ENCODE measurements around the gene SPPL2B.

DNA sequence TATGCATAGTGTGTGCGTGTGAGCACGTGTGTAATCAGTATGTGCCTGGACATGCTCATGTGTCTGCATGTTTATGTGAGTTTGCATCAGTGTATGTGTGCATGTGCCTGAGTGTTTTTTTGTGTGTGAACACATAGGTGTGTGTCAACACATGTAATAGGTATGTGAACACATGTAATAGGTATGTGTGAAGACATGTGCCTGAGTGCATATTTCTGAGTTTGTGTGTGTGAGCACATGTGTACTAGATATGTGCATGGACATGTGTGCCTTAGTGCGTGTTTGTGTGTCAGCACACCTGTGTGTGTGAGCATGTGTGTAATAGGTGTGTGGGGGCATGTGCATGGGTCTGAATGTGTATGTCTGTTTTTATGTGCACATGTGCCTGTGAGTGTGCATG lies 7.4 kb downstream of the SPPL2B start:
- TF ChIP-seq, protein P1, sequence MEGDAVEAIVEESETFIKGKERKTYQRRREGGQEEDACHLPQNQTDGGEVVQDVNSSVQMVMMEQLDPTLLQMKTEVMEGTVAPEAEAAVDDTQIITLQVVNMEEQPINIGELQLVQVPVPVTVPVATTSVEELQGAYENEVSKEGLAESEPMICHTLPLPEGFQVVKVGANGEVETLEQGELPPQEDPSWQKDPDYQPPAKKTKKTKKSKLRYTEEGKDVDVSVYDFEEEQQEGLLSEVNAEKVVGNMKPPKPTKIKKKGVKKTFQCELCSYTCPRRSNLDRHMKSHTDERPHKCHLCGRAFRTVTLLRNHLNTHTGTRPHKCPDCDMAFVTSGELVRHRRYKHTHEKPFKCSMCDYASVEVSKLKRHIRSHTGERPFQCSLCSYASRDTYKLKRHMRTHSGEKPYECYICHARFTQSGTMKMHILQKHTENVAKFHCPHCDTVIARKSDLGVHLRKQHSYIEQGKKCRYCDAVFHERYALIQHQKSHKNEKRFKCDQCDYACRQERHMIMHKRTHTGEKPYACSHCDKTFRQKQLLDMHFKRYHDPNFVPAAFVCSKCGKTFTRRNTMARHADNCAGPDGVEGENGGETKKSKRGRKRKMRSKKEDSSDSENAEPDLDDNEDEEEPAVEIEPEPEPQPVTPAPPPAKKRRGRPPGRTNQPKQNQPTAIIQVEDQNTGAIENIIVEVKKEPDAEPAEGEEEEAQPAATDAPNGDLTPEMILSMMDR (IDR thresholded peaks at IDR 0.05): no peak
- TF ChIP-seq EZH2 (IDR thresholded peaks at IDR 0.05) (no peak), EZH2phosphoT487 (IDR thresholded peaks at IDR 0.05) (no peak)
